DOHH2 (cell line): ENCODE results near the gene UAP1L1.

Experiments
- H3F3A ChIP-seq: fragments of 200-600 bp; sonication (generic), shearing (Covaris generic); 2 replicates; pipeline ENCODE4 v1.6.0; 2016; ENCODE audit warnings: antibody characterized with exemption, mild to moderate bottlenecking; ENCODE audit not compliant: control insufficient read depth, insufficient read depth
- H3K27ac ChIP-seq: fragments of 200-600 bp; sonication (generic); 2 replicates; pipeline ENCODE4 v1.5.1; 2014; ENCODE audit warnings: low read depth, mild to moderate bottlenecking, low read length, moderate library complexity
- H3K27me3 ChIP-seq: fragments of 200-600 bp; sonication (generic); 2 replicates; pipeline ENCODE4 v1.6.1; 2014; ENCODE audit warnings: mild to moderate bottlenecking, low read length, mixed read lengths; ENCODE audit not compliant: control insufficient read depth
- H3K36me3 ChIP-seq: fragments of 200-600 bp; sonication (generic); 2 replicates; pipeline ENCODE4 v1.6.1; 2014; ENCODE audit warnings: mild to moderate bottlenecking, low read length, moderate library complexity, mixed read lengths; ENCODE audit not compliant: control insufficient read depth
- H3K4me1 ChIP-seq: fragments of 200-600 bp; sonication (generic); 2 replicates; pipeline ENCODE4 v1.6.1; 2014; ENCODE audit warnings: mild to moderate bottlenecking, low read length, mixed read lengths; ENCODE audit not compliant: control insufficient read depth
- H3K4me2 ChIP-seq: fragments of 200-600 bp; sonication (generic); 2 replicates; pipeline ENCODE4 v1.6.0; 2014; ENCODE audit warnings: mild to moderate bottlenecking, low read length, moderate library complexity
- H3K4me3 ChIP-seq: fragments of 200-600 bp; sonication (generic); 2 replicates; pipeline ENCODE4 v1.5.1; 2014; ENCODE audit warnings: mild to moderate bottlenecking, low read length, mixed read lengths
- H3K79me2 ChIP-seq: fragments of 200-600 bp; sonication (generic); 2 replicates; pipeline ENCODE4 v1.6.1; 2014; ENCODE audit warnings: mild to moderate bottlenecking, low read length, mixed read lengths; ENCODE audit not compliant: control insufficient read depth
- H3K9me2 ChIP-seq: fragments of 200-600 bp; sonication (generic); replicated peaks from 2 replicates; pipeline ENCODE4 v1.6.1; 2014; ENCODE audit warnings: mild to moderate bottlenecking, low read length, mixed read lengths; ENCODE audit not compliant: control insufficient read depth
- H3K9me3 ChIP-seq: fragments of 200-600 bp; sonication (generic); 2 replicates; pipeline ENCODE4 v1.6.1; 2014; ENCODE audit warnings: antibody characterized with exemption, low read length, mixed read lengths; ENCODE audit not compliant: control insufficient read depth, insufficient read depth
- H4K20me1 ChIP-seq: fragments of 200-600 bp; sonication (generic); 2 replicates; pipeline ENCODE4 v1.6.0; 2014; ENCODE audit warnings: low read depth, mild to moderate bottlenecking, antibody characterized with exemption, low read length, moderate library complexity; ENCODE audit not compliant: control insufficient read depth, insufficient read depth
- CTCF ChIP-seq: fragments of 200-600 bp; sonication (generic); IDR thresholded peaks from one replicate; pipeline ENCODE4 v1.5.1; 2014; ENCODE audit warnings: antibody characterized with exemption, mild to moderate bottlenecking, low read depth, low read length; ENCODE audit not compliant: poor library complexity, severe bottlenecking
- EZH2phosphoT487 ChIP-seq: fragments of 200-600 bp; sonication (generic); IDR thresholded peaks from 2 replicates; pipeline ENCODE4 v1.6.1; 2017; ENCODE audit warnings: borderline replicate concordance, mild to moderate bottlenecking, antibody characterized with exemption, low read length, moderate library complexity, mixed read lengths

UAP1L1 gene

GRCh38 chr9:137113385-137114159 lies 36.3 kb downstream of the UAP1L1 start:
- TF ChIP-seq CTCF, result no peak
- no peak for TF ChIP-seq EZH2phosphoT487
- Histone ChIP-seq H3K27ac (no peak overlapping the region), H3K4me3 (peak overlapping the region; percentile 64), H3K36me3 (peaks cover 47% of the 10 kb centered on the region), H3K27me3 (no peaks in the 10 kb centered on the region), H3K9me3 (no peaks in the 10 kb centered on the region), H3K9me2 (no peaks in the 10 kb centered on the region), H3K4me2 (peak overlapping the region; percentile 65), H3K4me1 (peaks cover 29% of the 10 kb centered on the region), H3K79me2 (peaks cover 26% of the 10 kb centered on the region), H4K20me1 (no peaks in the 10 kb centered on the region), H3F3A (no peaks in the 10 kb centered on the region; the same call in 1 of the 2 replicates)

DNA sequence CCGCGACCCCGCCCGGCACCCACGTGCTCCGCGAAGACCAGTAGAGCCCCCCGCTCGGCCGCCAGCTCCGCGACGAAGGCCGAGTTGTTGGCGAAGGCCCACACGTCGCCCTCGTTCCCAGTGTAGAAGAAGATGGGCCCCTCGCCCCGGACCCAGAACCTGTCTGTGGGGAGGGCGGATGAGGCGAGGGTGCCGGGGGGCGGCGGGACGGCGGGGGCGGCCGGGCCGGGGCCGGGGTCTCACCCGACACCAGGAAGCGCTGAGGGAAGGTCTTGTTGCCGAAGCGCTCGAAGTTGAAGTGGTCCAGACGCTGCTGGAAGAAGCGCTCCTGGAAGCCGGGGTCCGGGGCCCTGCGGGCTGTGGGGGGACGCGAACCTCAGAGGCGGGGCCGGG lies 36.9 kb downstream of the UAP1L1 start:
- Histone ChIP-seq H3F3A (peaks cover under 1% of the 10 kb centered on the region; the same call in 1 of the 2 replicates), H3K79me2 (peaks cover 26% of the 10 kb centered on the region), H3K4me3 (peak overlapping the region; percentile 83), H3K4me1 (peaks cover 35% of the 10 kb centered on the region), H3K36me3 (peaks cover 41% of the 10 kb centered on the region), H3K4me2 (peak overlapping the region; percentile 99), H4K20me1 (no peaks in the 10 kb centered on the region), H3K27ac (peak overlapping the region; percentile 42), H3K9me3 (no peaks in the 10 kb centered on the region), H3K9me2 (no peaks in the 10 kb centered on the region), H3K27me3 (no peaks in the 10 kb centered on the region)
- TF ChIP-seq EZH2phosphoT487 (no peak), CTCF (no peak)

DNA sequence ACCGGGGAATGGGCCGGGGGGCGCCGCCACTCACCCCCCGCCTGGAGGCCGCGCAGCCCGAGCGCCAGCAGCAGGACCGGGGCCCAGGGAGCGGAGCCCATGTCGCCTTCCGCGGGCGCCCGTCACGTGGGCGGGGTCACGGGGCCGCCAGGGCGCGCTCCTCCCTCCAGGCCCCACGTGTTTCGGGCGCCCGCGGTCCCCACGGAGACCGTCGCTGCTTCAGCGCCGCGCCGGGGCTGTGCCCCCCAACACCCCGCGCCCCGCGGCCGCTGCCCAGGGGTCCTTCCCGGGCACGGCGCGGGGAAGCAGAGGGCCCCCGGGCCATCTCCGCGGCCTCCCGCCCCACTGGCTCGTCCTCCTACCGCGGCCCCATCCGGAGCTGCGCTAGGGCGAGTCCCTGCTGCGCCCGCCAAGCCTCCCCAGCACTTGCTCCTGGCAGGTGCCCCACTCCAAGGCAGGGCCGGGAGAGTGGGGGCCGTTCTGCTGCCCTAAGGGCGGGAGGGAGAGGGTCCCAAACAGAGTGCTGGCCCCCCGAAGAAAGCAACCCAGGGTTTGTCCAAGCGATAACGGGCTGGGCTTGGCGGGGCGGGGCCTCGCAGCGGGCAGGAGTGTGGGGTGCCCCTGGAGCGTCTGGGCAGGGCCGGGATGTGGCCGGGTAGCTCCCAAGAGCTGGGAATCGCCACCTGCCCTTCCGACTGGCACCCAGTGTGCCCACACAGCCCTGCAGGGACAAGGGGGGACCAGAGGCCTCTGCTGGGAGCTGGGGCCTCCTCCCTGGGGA lies 37.5 kb downstream of the UAP1L1 start, which contains the start of gene DPP7:
Gene DPP7 (minus strand): TSS at position 121 of the 781 bp plus-strand sequence. CDS start 20 bp downstream, at position 101.
- no peaks in the 10 kb centered on the region for H4K20me1 ChIP-seq
- H3K27ac ChIP-seq, result peak within 1 kb of the TSS; percentile 42
- H3K4me1 ChIP-seq, result peaks cover 41% of the 10 kb centered on the region
- H3K9me3 ChIP-seq, result no peaks in the 10 kb centered on the region
- H3K27me3 ChIP-seq, result no peaks in the 10 kb centered on the region
- peaks cover 35% of the 10 kb centered on the region for H3K36me3 ChIP-seq
- peak within 1 kb of the TSS; percentile 83 for H3K4me3 ChIP-seq
- H3K9me2 ChIP-seq, result no peaks in the 10 kb centered on the region
- H3K79me2 ChIP-seq, result peaks cover 26% of the 10 kb centered on the region
- peaks cover 5% of the 10 kb centered on the region; the same call in 1 of the 2 replicates for H3F3A ChIP-seq
- TF ChIP-seq CTCF (no peak), EZH2phosphoT487 (no peak)
- peak within 1 kb of the TSS; percentile 99 for H3K4me2 ChIP-seq
